ENCODE measurements around the gene MT1B.

GRCh38 chr16:56677474-56677873 lies 25.8 kb downstream of the MT1B start:
- no peak for TF ChIP-seq CTCF (IDR thresholded peaks at IDR 0.05)
- TF ChIP-seq POLR2A (IDR thresholded peaks at IDR 0.05), result no peak

Data from esophagus squamous epithelium (tissue), 4 donors.